Uterus (tissue), 2 donors: ENCODE data around the gene COL24A1.

ENCODE experiments used
- CTCF ChIP-seq, 4 experiments: fragments of 200-600 bp in 2 of 4; fragments of 450-650 bp in 2 of 4; sonication (generic) in 2 of 4; IDR thresholded peaks; one replicate each; pipeline ENCODE4 v1.5.1; 2016 to 2019; ENCODE audit warnings: antibody characterized with exemption in 4 of 4, mild to moderate bottlenecking in 2 of 4, moderate library complexity in 1 of 4
- POLR2A ChIP-seq, 2 donors: fragments of 450-650 bp; IDR thresholded peaks; one replicate each; pipeline ENCODE4 v1.6.1; 2016; ENCODE audit warnings: antibody characterized with exemption in 2 of 2, mild to moderate bottlenecking in 1 of 2, moderate library complexity in 1 of 2

- TF ChIP-seq CTCF (IDR thresholded peaks at IDR 0.05) (no peak), POLR2A (IDR thresholded peaks at IDR 0.05) (no peak)
Measured at GRCh38 chr1:85836736-85837135, 319.8 kb downstream of the COL24A1 start.
